Limb (tissue), 2 donors: Measurements from ENCODE around the gene MAPKAP1.

Experiments
- DNase-seq, 2 donors: peaks; one replicate each; pipeline ENCODE4 v3.0.0-alpha.2; 2016; ENCODE audit errors: extremely low spot score in 2 of 2

MAPKAP1 gene

DNA sequence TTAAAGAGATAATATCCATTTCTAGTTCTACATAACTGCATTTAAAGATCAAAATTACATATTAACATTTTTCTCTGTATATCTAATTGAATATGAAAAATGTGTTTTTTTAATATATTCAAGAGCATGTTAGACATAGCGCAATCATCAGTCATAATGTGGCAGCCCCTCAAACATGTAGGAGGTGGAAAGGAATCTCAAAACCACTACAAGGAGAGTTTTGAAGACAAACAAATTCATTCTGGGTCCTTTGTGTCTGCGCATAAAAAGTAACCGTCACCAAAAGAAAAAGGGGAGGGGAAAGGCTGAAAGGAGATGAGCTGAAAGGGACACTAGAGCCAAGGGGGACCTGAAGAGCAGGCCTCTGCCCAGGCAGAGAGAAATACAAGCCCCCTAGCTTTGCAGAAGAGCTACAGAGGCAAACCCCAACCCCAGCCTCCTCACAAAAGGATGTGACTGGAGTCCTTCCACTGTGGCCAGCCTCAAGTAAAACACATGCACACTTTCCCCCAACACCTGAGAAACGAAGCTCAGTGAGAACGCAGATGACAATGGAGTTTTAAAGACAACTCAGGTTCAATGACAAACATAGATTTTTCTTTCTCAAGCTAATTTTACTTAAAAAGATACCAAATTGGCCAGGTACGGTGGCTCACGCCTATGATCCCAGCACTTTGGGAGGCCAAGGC, 62.0 kb downstream of the MAPKAP1 start:
- no peak for DNase-seq

DNA sequence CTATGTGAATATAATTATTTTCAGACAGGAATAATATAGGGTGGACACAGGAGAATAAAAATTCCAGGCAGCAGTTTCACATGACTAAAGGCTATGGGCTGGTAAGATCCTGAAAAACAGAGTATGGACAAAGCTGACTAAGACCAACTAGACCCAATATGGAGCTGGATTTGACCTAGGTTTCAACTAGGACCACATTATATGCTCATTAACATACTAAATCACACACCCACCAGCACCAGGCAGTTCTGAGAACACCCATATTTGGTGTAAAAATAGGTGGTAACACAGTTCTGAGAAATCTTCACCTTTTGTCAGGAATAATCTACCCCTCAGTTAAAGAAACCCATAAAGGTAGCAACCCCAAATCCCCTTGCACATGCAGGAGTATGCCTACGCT, 64.7 kb downstream of the MAPKAP1 start:
- DNase-seq = no peak

DNA sequence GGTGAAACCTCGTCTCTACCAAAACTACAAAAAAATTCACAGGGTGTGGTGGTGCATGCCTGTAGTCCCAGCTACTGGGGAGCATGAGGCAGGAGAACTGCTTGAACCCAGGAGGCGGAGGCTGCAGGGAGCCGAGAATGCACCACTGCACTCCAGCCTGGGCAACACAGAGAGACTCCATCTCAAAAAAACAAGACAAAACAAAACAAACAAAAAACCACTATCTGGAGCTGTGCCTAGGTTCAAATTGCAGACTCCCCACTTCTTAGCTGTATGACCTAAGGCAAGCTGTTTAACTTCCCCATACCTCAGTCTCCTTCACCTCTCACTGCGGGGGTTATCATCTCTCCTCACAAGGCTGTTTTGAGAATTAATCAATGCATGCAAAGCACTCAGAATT, 68.0 kb downstream of the MAPKAP1 start:
- no peak for DNase-seq

DNA sequence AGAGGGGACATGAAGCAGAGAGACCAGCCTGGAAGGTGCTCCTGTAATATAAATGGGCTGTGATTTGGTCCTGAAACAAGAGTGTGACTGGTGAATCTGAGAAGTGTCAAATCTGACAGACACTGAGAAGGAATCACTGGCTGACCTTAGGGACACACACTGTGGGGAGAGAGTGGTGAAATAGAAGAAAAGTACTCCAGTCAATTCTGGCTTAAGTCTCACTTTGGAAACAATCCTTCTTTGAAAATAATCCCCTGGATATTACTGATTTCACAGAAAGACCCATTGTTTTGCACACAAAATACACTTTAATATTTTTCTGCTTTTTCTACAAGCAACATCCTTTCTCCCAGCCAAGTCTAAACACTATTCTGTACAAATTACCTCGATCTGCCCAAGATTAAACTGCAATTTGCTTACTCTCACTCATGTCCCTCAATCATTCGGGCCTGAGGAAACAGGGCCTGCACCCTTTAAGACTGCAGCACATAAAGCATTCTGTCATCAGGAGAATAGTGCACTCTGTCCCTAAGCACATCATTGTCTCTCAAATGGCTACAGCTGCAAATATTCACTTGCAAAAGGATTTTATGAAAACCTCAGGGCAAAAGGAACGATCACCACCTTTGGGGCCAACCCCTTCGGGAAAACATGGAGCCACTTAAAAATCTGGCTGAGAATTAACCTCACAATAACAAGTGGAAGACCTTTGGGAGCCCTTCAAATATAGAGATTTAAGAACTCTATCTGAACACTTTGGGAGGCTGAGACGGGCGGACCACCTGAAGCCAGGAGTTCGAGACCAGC, 68.6 kb downstream of the MAPKAP1 start:
- no peak for DNase-seq

DNA sequence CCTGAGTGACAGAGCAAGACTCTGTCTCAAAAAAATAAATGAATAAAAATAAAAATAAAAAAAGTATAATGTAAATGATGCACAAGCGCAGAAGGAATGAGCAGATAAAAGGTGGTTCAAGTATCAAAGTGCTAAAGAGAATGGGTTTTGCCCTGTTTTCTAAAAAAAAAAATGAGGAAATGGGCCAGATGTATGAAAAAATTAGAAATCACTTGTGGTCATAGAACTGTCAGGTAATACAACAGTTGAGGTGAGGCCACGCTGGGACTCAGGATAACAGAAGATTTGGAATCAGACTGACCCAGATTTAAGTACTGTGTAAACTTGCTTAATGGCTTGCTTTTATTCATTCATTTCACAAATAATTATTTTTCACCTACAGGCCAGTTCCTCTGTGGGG, 69.8 kb downstream of the MAPKAP1 start:
- DNase-seq = no peak

DNA sequence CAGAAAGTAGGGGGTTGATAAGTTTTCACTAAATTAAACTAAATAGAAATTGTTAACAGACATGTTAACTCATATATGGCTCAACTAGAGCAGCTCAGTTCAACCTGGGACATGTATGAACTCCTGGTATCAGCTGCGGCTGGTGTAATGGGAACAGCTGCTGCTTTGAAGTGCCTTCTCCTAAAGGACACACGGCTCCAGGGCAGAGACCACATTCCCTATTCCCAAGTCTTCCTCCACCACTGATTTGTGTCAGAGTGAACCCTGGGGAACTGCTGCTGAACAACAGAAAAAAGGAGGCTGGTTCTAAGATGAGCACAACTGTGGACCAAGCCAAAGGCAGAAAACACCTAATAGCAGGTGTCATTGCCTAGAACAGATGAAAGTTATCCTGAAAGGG, 71.1 kb downstream of the MAPKAP1 start:
- no peak for DNase-seq

DNA sequence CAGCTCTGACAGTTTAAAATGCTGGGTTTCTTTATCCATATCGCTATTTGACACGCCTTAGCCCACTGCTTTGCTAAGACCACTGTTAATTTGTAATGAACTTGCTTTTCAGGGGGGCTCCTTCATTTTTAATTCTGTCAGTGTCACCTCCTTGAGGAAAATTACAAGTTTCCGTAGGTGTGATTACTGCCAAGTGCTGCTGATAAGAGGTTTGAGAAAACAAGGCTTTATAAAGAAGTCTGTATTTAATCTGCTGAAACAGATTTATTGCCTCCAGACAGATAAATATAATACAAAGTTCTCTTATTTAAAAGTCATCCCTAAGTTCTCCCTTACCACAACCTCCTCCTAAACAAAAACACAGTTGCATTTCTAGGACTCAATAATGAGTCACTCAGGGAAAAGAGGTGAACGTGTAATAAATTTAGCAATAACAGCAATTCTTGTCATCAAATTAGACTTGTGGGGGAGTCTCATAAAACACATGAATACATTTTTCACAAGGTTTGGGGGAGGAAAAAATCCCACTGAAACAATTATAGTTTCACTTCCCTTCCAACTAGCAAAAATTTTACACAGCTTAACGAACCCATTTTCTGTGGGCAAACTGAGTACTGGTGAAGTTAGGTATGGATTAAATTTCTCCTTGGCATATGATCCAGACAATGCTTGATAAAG, 72.8 kb downstream of the MAPKAP1 start:
- DNase-seq = no peak

DNA sequence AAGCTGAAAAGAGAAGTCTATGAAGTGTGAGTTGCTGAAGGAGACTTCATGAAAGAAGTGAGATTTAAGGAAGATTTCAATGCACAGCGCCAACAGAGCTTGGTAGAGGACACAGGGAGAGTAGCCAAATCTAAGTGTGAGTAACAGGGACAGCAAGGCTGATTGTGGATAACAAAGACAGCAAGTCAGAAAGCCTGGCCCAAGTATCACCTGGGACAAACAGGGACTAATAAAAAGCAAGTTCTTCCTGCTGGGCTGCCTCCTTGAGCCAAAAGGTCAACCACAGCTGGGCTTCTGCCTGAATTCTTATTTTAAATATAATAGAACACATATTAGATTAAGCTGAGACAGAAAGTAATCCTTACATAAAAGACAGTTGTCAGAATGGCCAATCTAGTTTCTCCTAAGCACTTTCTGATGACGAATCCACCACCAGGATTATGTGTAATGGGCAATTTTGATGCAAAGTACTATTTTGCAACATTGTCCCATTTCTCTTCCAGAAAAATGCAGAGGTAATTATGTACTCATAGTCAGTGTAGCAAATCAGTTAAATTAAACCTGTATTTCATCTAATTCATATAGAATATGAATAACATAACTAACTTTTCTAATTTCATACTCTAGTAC, 73.8 kb downstream of the MAPKAP1 start:
- no peak for DNase-seq

DNA sequence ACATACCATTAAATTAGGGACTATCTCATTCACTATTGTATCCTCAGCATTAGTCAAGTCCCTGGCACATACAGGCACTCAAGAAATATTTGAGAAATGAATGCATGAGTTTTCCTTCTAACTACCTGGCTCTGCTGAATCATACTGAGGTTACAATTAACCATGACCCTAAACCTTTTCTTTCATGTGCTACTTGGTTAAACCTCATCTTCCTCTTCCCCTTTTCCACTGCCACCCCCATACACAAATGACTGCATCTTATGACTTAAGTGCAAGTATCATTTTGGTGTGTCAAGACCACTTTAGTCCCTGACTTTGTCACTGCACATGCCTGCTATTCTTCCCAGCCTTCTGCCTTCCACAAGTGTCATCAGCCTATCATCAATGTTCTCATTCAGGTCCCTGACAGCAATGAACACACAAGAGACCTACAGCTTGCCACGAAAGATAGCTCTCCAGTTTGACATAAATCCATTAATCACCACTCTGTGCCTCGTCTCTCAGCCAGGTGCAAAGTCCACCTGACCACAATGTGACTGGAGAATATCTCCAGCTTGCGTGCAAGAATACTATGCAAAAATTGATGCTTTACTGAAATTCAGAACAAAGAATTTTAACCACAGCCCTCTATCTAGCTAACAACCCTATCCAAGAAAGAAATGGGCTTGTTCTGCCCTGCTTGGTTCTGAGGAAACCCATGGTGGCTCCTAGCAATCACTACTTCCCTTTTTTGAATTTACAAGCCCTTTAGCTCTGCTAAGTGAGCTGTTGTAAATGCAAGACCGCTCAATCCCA, 74.5 kb downstream of the MAPKAP1 start:
- no peak for DNase-seq

DNA sequence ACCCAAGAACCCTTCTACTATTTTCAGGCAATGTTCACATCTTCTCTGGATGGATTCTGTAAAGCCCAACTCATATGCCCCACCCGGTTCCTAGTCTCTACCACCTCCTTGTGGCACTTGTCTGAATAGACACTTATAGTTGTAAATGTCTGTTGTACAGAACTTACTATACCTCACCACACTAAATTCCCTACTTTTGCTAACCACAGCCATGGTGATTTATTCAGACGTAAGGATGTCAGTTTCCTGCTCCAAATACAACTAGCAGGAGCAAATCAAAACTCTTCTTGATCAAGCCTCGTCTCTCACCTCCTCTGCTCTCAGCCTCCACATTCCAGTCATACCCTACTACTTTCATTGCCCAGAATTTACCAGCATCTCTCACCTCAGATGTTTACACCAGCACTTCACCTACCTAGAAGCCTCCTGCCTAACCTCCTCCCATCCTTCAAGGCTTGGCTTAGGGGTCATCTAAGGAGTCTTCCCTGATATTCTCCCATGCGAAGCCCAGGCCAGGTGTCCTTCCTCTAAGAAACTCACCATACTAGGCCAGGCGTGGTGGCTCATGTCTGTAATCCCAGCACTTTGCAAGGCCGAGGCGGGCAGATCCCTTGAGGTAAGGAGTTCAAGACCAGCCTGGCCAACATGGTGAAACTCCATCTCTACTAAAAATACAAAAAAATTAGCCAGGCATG, 75.5 kb downstream of the MAPKAP1 start:
- DNase-seq = peak in 1 of 2 donors; percentile 32

DNA sequence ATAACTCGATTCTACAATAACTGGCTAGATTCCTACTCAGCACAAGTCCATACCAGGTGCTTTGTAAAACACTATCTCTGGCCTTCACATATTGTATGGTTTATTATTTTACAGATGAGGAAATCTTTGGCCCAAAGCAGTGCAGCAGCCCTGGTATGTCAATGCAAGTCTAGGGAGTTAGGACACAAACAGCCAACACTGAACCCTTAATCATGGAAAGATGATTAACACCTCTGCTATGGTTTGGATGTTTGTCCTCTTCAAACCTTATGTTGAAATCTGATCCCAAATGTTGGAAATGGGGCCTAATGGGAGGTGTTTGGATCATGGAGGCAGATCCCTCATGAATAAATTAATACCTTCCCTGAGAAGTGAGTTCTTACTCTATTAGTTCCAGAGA, 76.6 kb downstream of the MAPKAP1 start:
- DNase-seq = no peak

DNA sequence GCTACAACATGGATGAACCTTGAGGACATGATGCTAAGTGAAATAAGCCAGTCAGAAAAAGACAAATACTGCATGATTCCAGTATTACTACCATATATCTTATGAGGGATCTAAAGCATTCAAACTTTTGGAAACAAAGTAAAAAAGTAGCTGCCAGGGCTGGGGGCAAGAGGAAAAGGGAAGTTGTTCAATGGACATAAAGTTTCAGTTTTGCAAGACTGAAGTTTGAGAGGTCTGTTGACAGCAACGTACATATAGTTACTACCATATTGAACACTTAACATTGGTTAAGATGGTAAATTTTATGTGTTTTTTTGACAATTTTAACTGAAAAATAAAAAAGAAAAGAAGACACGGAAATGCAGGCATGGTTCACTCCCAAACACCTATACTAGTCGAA, 77.6 kb downstream of the MAPKAP1 start:
- DNase-seq = no peak

DNA sequence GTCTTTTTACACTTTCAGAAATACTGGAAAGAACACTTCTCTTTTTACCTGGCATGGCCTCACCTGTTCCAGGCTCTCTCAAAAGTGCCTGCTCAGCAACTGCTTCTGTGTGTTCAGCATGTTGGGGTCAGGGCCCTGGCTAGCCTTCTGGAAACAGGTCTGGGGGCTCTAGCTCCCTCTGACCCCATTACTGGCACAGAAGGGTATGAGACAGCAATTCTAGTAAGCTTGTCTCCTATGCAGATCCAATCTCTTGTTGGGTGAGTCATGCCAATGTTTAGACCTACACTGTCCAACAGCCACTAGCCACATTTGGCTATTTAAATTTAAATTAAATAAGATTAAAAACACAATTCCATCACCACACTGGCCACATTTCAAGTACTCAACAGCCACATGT, 80.8 kb downstream of the MAPKAP1 start:
- no peak for DNase-seq

DNA sequence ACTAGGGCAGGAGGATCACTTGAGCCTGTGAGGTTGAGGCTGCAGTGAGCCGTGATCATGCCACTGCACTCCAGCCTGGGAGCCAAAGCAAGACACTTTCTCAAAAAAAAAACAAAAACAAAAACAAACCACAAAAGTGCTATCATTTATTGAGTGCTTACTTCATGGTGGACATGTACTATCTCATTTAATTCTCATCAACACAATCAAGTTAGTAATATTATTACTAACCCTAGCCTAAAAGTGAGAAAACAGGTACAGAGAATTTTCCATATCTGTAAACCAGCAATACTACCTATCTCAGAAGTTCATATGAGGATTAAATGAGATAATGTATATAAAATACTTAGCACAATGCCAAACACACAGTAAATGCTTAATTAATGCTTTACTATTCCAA, 85.8 kb downstream of the MAPKAP1 start:
- no peak for DNase-seq

DNA sequence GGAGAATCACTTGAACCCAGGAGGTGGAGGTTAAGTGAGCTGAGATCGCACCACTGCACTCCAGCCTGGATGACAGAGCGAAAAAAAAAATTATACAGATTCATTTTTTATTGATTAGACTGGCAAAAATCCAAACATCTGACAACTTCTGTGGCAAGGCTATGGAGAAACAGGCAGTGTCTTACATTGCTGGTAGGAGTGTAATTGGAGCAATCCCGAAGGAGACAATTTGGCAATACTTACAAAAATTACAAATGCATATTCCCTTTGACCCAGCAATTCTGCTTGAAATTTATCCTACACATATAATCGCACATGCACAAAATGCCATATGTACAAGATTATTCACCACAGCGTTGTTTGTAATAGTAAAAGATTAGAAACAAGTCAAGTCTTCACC, 86.8 kb downstream of the MAPKAP1 start:
- no peak for DNase-seq

DNA sequence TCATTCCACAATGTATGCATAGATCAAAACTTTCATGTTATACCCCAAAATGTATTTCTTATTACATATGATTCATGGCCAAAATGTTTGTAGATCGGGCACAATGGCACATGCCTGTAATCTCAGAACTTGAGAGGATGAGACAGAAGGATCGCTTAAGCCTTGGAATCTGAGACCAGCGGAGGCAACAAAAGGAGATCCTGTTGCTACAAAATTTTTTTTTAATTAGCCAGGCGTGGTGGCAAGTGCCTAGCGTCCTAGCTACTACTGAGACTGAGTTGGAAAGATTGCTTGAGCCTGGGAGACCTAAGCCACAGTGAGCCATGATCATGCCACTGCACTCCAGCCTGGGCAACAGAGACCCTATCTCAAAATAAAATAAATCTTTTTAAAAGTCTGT, 89.9 kb downstream of the MAPKAP1 start:
- no peak for DNase-seq

DNA sequence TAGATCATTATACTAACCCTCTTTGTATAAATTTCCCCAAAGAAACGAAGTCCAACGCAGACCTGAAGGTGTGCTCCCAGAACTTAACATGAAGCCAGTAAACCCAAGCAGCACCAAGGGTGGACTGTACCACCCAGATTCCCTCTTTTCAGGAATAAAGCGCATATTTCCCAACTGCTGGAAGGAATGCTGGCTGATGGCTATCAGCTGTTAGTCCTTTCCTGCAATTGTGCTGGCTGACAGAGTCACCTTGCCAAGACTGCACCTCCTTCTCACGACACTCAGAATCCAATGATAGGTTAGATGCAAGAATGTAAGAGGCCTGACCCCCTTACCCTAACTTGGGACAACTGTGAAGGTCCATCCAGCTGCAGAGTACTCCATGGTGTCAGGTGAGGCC, 93.9 kb downstream of the MAPKAP1 start:
- no peak for DNase-seq

DNA sequence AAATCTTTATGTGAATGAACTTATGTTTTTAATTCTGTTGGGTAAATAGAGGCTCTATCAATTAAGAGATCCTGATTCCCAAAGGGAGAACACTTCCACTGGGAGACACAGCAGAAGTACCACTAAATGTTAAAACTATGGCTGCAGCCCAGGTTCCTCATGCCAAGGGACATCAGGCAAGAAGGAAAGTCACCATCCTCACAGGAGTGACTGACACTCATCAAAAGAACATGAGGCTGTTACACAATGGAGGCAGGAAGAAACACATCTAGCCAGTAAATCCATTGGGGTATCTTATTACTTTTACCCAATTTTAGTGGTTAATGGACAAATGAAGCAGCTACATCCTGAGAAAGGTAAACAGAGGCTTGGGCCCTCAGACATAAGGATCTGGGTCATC, 94.4 kb downstream of the MAPKAP1 start:
- no peak for DNase-seq

DNA sequence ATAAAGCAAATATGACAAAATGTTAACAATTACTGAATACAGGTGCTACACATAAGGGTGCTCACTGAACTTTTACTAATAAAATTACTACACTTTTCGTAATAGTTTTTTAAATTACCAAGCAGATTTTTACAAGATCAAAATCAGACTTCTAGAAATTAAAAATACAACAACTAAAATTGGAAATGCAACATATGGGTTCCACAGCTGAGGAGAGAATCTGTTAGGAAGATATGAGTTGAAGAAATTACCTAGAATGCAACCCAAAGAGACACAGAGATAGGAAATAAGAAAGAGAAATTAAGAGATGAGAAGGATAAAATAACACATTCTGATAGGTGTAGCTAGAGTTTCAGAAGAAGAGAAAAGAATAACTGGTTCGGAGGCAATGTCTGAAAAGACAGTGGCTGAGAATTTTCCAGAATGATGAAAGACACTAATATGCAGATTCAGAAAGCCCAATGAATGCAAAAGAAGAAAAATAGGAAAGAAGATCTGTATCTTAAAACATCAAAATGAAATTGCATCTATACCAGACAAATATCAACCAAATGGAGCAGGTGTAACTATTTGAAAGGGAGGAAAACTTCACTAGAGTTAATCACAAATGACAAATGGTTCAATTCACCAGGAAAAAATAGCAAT, 95.8 kb downstream of the MAPKAP1 start:
- DNase-seq = no peak

DNA sequence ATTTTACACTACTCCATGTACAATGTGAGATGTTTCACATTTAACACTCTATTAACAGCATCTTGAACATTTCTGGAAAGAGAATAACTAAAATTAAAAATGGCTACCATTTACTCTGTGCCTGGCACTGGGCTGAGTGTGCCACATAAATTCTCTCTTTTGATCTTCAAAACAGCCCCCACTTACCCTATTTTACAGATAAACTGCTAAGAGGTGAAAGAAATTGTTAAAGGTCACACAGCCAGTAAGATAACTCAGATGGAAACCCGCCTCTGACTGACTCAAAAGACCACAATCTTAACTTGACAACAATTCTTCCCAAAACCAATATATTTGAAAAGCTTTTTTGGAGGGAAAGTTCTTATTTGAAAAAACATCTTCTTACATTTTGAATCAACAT, 97.3 kb downstream of the MAPKAP1 start:
- DNase-seq = no peak
